Spleen (tissue), 11 donors: Measurements from ENCODE around the gene FBP2. TPM values are rescaled to one million over a fixed set of nuclear protein-coding genes. Genes with fewer than 3 reads are reported as not detected.
A peak's percentile ranks its signal among the peaks of the same experiment; 100 is the strongest.

Experiments used
- DNase-seq: peaks from one replicate; pipeline ENCODE4 v3.0.0-alpha.2; 2020
- H3K27ac ChIP-seq, 8 donors: fragments of 200-600 bp; sonication (generic) in 7 of 8; 1 replicate in 4 of 8; 2 replicates in 4 of 8; pipeline versions ENCODE4 v1.5.0 to v1.8.0; 2016 to 2021; ENCODE audit warnings: inconsistent platforms in 4 of 8, mild to moderate bottlenecking in 4 of 8, moderate library complexity in 1 of 8
- H3K27me3 ChIP-seq, 7 donors: fragments of 200-600 bp; sonication (generic) in 6 of 7; replicated peaks in 1 of 7; 1 replicate in 4 of 7; 2 replicates in 3 of 7; pipeline versions ENCODE4 v1.5.0 to v1.8.0; 2016 to 2021; ENCODE audit warnings: inconsistent platforms in 3 of 7, mild to moderate bottlenecking in 1 of 7
- H3K36me3 ChIP-seq, 6 donors: fragments of 200-600 bp; sonication (generic) in 5 of 6; 1 replicate in 4 of 6; 2 replicates in 2 of 6; pipeline versions ENCODE4 v1.5.0 to v1.8.0; 2016 to 2021; ENCODE audit warnings: inconsistent platforms in 2 of 6
- H3K4me1 ChIP-seq, 6 donors: fragments of 200-600 bp; sonication (generic) in 5 of 6; 1 replicate in 3 of 6; 2 replicates in 3 of 6; pipeline versions ENCODE4 v1.5.0 to v1.8.0; 2016 to 2021; ENCODE audit warnings: inconsistent platforms in 3 of 6
- H3K4me3 ChIP-seq, 8 donors: fragments of 200-600 bp; sonication (generic) in 7 of 8; 1 replicate in 4 of 8; 2 replicates in 4 of 8; pipeline versions ENCODE4 v1.5.0 to v1.8.0; 2016 to 2021; ENCODE audit warnings: inconsistent platforms in 4 of 8, mild to moderate bottlenecking in 4 of 8, moderate library complexity in 2 of 8
- H3K9me3 ChIP-seq, 8 donors: fragments of 200-600 bp; sonication (generic) in 7 of 8; 1 replicate in 4 of 8; 2 replicates in 4 of 8; pipeline versions ENCODE4 v1.5.0 to v1.8.0; 2016 to 2021; ENCODE audit warnings: inconsistent platforms in 4 of 8
- CTCF ChIP-seq, 11 experiments: fragments of 200-600 bp in 7 of 11; fragments of 450-650 bp in 4 of 11; sonication (generic) in 4 of 11; IDR thresholded peaks in 8 of 11; conservative IDR thresholded peaks in 3 of 11; 1 replicate in 7 of 11; 2 replicates in 4 of 11; pipeline versions ENCODE4 v1.4.0 to v1.8.0; 2016 to 2021; ENCODE audit warnings: antibody characterized with exemption in 11 of 11, inconsistent platforms in 4 of 11, mild to moderate bottlenecking in 1 of 11
- POLR2A ChIP-seq, 3 donors: fragments of 450-650 bp; IDR thresholded peaks; one replicate each; pipeline ENCODE4 v1.5.1; 2017; ENCODE audit warnings: antibody characterized with exemption in 3 of 3, mild to moderate bottlenecking in 1 of 3
- POLR2AphosphoS5 ChIP-seq, 3 donors: sonication (generic); formaldehyde crosslinking; IDR thresholded peaks; one replicate each; pipeline ENCODE4 v1.5.1; 2017; ENCODE audit warnings: antibody characterized with exemption in 3 of 3
- WGBS, 5 donors: extraction: QIAGEN DNeasy Blood & Tissue Kit in 3 of 5; methylation state at CpG; one replicate each; pipeline versions ENCODE4 v1.1.5 to v1.1.7; 2013 to 2018; 5-methylcytosine and 5-hydroxymethylcytosine counted together
- intact Hi-C: fragments of 100-400 bp; cut with DNase I; formaldehyde crosslinking; loops from one replicate; pipeline ENCODE4 v1.15.0; 2023; ENCODE audit warnings: low total_unique reads
- polyA plus RNA-seq, 3 donors: library from polyadenylated mRNA; stranded (reverse); fragments of 200-250 nt; gene quantifications; one replicate each; pipeline ENCODE4 v1.2.1, GENCODE V29; 2013
- total RNA-seq, 7 donors: library from RNA; depleted of rRNA in 3 of 7; stranded (reverse); fragments of >200 nt in 3 of 7; fragmentation: NEBNext Ultra II Directional in 4 of 7; extraction: Animal tissue kit (Norgen Biotek cat#: 25700) in 4 of 7; gene quantifications; one replicate each; pipeline versions ENCODE4 v1.1.0 to v1.2.1, GENCODE V29; 2016 to 2021
- donor health status: healthy with polysubstance abuse.
- donor health status: DM: no; HTN: no; CAD: no; lungs with moderate emphysema.
- donor health status: DM: no; HTN: no; CAD: no.
- donor health status: Bipolar disorder and iron deficiency.
- donor health status: healthy.
- donor health status: DM: no; HTN: no; CAD: no.
- donor health status: DM: yes; HTN: yes; CAD: no.

FBP2 gene
- total and polyA plus RNA-seq, 10 donors, result 0.06 to 0.50 TPM; not detected in 8

DNA sequence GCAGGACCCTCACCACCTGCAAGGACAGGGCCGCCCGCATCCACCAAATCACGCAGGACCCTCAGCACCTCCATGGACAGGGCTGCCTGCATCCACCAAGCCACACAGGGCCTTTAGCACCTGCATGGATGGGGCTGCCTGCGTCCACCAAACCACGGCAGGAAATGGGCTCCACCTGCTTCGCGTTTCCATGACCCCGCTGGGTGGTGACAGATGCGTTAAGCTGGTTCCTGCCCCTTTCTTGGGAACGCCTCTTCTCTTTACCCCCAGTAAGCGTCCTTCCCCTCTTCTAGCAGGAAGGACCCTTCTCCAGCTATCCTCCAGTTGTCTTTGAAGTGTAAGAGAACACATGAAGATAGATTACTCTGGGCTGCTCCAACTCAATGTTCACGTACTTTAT lies 32.2 kb upstream of the FBP2 start:
- intact Hi-C loops, result no loop called here
- DNase-seq, result no peak
- WGBS, 5 donors, result 48 to 61% (median 55%) methylated on average over 12 of the region's 12 CpGs
- Histone ChIP-seq H3K4me3 (no peak overlapping the region), H3K9me3 (no peaks in the 10 kb centered on the region), H3K27ac (no peak overlapping the region), H3K36me3 (no peaks in the 10 kb centered on the region), H3K27me3 (no peaks in the 10 kb centered on the region), H3K4me1 (peaks cover 0 to 4% (median 0%) of the 10 kb centered on the region in 6 donors)
- TF ChIP-seq CTCF (IDR thresholded peaks at IDR 0.05 in 8 of 11, conservative IDR thresholded peaks at IDR 0.05 in 3 of 11), result no peak
- TF ChIP-seq POLR2AphosphoS5 (IDR thresholded peaks at IDR 0.05), result no peak
- TF ChIP-seq POLR2A (IDR thresholded peaks at IDR 0.05), result no peak

DNA sequence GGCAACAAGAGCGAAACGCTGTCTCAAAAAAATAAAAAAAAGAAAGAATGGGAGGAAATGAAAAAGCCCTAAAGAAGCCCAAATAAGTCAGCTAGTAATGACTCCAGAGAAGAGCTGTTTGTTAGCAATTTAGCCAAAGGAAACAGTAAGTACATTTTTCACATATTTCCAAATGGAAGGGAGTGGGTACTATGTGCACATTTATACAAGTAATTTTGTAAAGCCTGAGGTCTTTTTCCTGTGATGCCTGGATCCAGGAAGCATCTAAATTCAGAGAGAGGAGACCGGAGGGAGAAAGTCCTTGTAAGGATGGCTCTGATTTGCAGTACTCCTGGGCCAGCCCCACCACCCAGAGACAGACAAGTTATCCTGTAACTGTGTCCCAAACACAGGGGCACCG lies 31.0 kb upstream of the FBP2 start:
- Histone ChIP-seq H3K27ac (peak overlapping the region in 1 of 8 donors; percentile 18), H3K27me3 (no peaks in the 10 kb centered on the region), H3K9me3 (no peaks in the 10 kb centered on the region), H3K4me1 (no peaks in the 10 kb centered on the region), H3K4me3 (no peak overlapping the region), H3K36me3 (no peaks in the 10 kb centered on the region)
- intact Hi-C loops, result no loop called here
- TF ChIP-seq CTCF (IDR thresholded peaks at IDR 0.05 in 8 of 11, conservative IDR thresholded peaks at IDR 0.05 in 3 of 11) (no peak), POLR2AphosphoS5 (IDR thresholded peaks at IDR 0.05) (no peak), POLR2A (IDR thresholded peaks at IDR 0.05) (no peak)
- no peak for DNase-seq
- WGBS, 5 donors, result 62 to 84% (median 74%) methylated on average over 3 to 4 of the region's 4 CpGs

DNA sequence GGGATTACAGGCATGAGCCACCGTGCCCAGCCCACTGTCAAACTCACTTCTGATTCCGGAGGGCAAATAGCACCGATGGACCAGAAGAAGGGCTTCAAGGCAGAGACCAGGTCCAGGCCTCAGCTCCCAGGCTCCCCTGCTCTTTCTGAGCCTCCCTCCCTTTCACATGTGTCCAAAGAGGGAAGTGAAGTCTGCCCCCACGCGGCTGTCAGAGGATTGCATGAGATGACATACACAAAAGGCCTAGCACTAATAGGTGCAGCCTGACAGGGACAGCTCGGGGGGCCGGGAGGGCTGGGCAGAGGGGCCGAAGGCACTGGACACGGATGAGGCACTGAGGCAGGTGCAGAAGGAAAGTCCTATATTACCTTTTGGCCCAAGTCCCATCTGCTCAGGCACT lies 29.6 kb upstream of the FBP2 start:
- TF ChIP-seq CTCF (IDR thresholded peaks at IDR 0.05 in 8 of 11, conservative IDR thresholded peaks at IDR 0.05 in 3 of 11) (peak in 4 of 11 experiments; percentile 16 to 29 (median 18)), POLR2A (IDR thresholded peaks at IDR 0.05) (no peak)
- no peak overlapping the region for H3K4me3 ChIP-seq
- no peaks in the 10 kb centered on the region for H3K27me3 ChIP-seq
- 72 to 76% (median 72%) methylated on average over 9 of the region's 9 CpGs for WGBS, 5 donors
- no peaks in the 10 kb centered on the region for H3K9me3 ChIP-seq
- no peaks in the 10 kb centered on the region for H3K4me1 ChIP-seq
- peak; percentile 78 for DNase-seq
- H3K36me3 ChIP-seq, result no peaks in the 10 kb centered on the region
- intact Hi-C loops, result no loop called here
- H3K27ac ChIP-seq, result no peak overlapping the region

- TF ChIP-seq CTCF (IDR thresholded peaks at IDR 0.05 in 8 of 11, conservative IDR thresholded peaks at IDR 0.05 in 3 of 11) (no peak), POLR2AphosphoS5 (IDR thresholded peaks at IDR 0.05) (no peak), POLR2A (IDR thresholded peaks at IDR 0.05) (no peak)
- Histone ChIP-seq H3K27ac (no peak overlapping the region), H3K36me3 (no peaks in the 10 kb centered on the region), H3K4me1 (no peaks in the 10 kb centered on the region), H3K4me3 (no peak overlapping the region), H3K27me3 (no peaks in the 10 kb centered on the region), H3K9me3 (no peaks in the 10 kb centered on the region)
- WGBS, 5 donors, result 76 to 93% (median 85%) methylated on average over 17 to 19 of the region's 19 CpGs
- no peak for DNase-seq
- intact Hi-C loops, result no loop called here
Measured at GRCh38 chr9:94622087-94622800, 28.6 kb upstream of the FBP2 start.
